Adipocyte (in vitro differentiated cells): ENCODE data around the gene ENTHD1.

Experiments
- DNase-seq: peaks from one replicate; pipeline ENCODE4 v3.0.0-alpha.2; 2015; ENCODE audit warnings: low read depth
- H3K27me3 ChIP-seq: replicated peaks from 2 replicates; pipeline ENCODE4 v1.7.0; 2013; ENCODE audit warnings: mild to moderate bottlenecking, low read length, moderate library complexity; ENCODE audit not compliant: control insufficient read depth, insufficient read depth
- H3K36me3 ChIP-seq: 2 replicates; pipeline ENCODE4 v1.7.0; 2013; ENCODE audit warnings: low read length, mild to moderate bottlenecking, moderate library complexity; ENCODE audit not compliant: control insufficient read depth, insufficient read depth, severe bottlenecking
- H3K4me1 ChIP-seq: 2 replicates; pipeline ENCODE4 v1.7.0; 2013; ENCODE audit warnings: mild to moderate bottlenecking, low read length, moderate library complexity; ENCODE audit not compliant: control insufficient read depth, insufficient read depth
- H3K4me3 ChIP-seq: 2 replicates; pipeline ENCODE4 v1.7.0; 2013; ENCODE audit warnings: mild to moderate bottlenecking, low read length, moderate library complexity
- H3K9ac ChIP-seq: 2 replicates; pipeline ENCODE4 v1.7.0; 2013; ENCODE audit warnings: mild to moderate bottlenecking, low read length, moderate library complexity
- H3K9me3 ChIP-seq: 2 replicates; pipeline ENCODE4 v1.7.0; 2013; ENCODE audit warnings: mild to moderate bottlenecking, low read length, moderate library complexity; ENCODE audit not compliant: control insufficient read depth

Gene ENTHD1

GRCh38 chr22:39776295-39777009 lies 117.1 kb downstream of the ENTHD1 start:
- DNase-seq: no peak
- Histone ChIP-seq H3K9me3 (peaks cover 8% of the 10 kb centered on the region), H3K27me3 (peaks cover 34% of the 10 kb centered on the region), H3K36me3 (no peaks in the 10 kb centered on the region), H3K9ac (no peak overlapping the region), H3K4me3 (no peak overlapping the region), H3K4me1 (no peaks in the 10 kb centered on the region)

GRCh38 chr22:39773976-39774539 lies 119.5 kb downstream of the ENTHD1 start:
- H3K4me1 ChIP-seq: no peaks in the 10 kb centered on the region

GRCh38 chr22:39773503-39773902 lies 120.1 kb downstream of the ENTHD1 start:
- H3K4me1 ChIP-seq: no peaks in the 10 kb centered on the region
- H3K27me3 ChIP-seq: peaks cover 41% of the 10 kb centered on the region
- peaks cover 21% of the 10 kb centered on the region for H3K9me3 ChIP-seq
- H3K4me3 ChIP-seq: no peak overlapping the region
- H3K9ac ChIP-seq: no peak overlapping the region
- no peak for DNase-seq
- H3K36me3 ChIP-seq: no peaks in the 10 kb centered on the region

More at GRCh38 chr22:39773976-39774539, 119.5 kb downstream of the ENTHD1 start:
- Histone ChIP-seq H3K9me3 (peaks cover 21% of the 10 kb centered on the region), H3K9ac (no peak overlapping the region), H3K27me3 (peaks cover 41% of the 10 kb centered on the region), H3K4me3 (no peak overlapping the region), H3K36me3 (no peaks in the 10 kb centered on the region)
- no peak for DNase-seq

- peaks cover 34% of the 10 kb centered on the region for H3K27me3 ChIP-seq
- H3K9me3 ChIP-seq: peaks cover 21% of the 10 kb centered on the region
- no peaks in the 10 kb centered on the region for H3K36me3 ChIP-seq
- H3K4me1 ChIP-seq: no peaks in the 10 kb centered on the region
- DNase-seq: no peak
- no peak overlapping the region for H3K9ac ChIP-seq
- H3K4me3 ChIP-seq: no peak overlapping the region
Observed at GRCh38 chr22:39771486-39771885, 122.1 kb downstream of the ENTHD1 start.

DNA sequence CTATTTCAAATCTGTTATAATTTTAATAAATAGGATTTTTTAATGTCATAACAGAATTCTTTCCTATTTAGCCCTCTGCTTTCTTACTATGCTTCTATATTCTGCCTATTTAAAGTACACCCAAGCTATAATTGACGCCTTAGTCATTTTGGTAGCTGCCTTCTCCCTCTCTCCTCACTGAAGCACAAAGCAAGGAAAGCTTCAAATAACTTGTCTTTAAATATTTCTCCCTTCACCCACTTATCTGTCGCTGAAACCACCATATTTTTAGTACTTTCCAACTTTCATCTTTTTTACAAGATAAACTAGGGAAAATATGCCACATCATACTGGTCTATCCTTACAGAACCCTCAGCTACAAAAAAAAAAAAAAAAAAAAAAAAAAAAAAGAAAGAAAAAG lies 127.9 kb downstream of the ENTHD1 start:
- Histone ChIP-seq H3K9ac (no peak overlapping the region), H3K9me3 (peaks cover 15% of the 10 kb centered on the region), H3K36me3 (no peaks in the 10 kb centered on the region), H3K4me1 (no peaks in the 10 kb centered on the region), H3K27me3 (peaks cover 11% of the 10 kb centered on the region), H3K4me3 (no peak overlapping the region)
- DNase-seq: no peak

- Histone ChIP-seq H3K9ac (no peak overlapping the region), H3K4me3 (no peak overlapping the region), H3K36me3 (no peaks in the 10 kb centered on the region), H3K4me1 (no peaks in the 10 kb centered on the region), H3K9me3 (peaks cover 14% of the 10 kb centered on the region), H3K27me3 (peaks cover 11% of the 10 kb centered on the region)
- DNase-seq: no peak
Observed at GRCh38 chr22:39765046-39765445, 128.5 kb downstream of the ENTHD1 start.

DNA sequence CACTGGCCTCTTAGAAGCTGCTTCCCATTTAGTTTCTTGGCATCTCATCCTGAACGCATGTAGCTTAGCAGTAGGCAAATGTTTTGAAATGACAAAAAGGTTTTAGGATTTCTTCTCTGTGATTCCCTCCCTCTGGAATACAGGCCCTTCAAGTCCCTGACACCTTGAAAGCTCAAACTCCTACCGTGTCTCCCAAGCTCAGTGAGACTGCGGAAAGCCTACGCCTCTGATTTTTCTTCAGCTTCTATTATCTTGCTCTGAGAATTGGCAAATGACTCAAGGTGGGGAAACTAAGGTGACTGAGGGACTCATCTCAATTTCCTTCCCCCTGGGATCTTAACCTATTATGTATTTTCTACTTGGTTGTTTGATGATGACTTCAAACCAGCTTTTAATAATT lies 130.3 kb downstream of the ENTHD1 start:
- peaks cover 12% of the 10 kb centered on the region for H3K9me3 ChIP-seq
- no peaks in the 10 kb centered on the region for H3K36me3 ChIP-seq
- H3K4me3 ChIP-seq: no peak overlapping the region
- H3K4me1 ChIP-seq: no peaks in the 10 kb centered on the region
- DNase-seq: no peak
- peaks cover 5% of the 10 kb centered on the region for H3K27me3 ChIP-seq
- no peak overlapping the region for H3K9ac ChIP-seq

GRCh38 chr22:39750759-39751158 lies 142.8 kb downstream of the ENTHD1 start:
- DNase-seq: no peak
- peaks cover 52% of the 10 kb centered on the region for H3K27me3 ChIP-seq
- no peaks in the 10 kb centered on the region for H3K36me3 ChIP-seq
- H3K4me1 ChIP-seq: no peaks in the 10 kb centered on the region
- no peaks in the 10 kb centered on the region for H3K9me3 ChIP-seq
- H3K4me3 ChIP-seq: no peak overlapping the region
- H3K9ac ChIP-seq: no peak overlapping the region

DNA sequence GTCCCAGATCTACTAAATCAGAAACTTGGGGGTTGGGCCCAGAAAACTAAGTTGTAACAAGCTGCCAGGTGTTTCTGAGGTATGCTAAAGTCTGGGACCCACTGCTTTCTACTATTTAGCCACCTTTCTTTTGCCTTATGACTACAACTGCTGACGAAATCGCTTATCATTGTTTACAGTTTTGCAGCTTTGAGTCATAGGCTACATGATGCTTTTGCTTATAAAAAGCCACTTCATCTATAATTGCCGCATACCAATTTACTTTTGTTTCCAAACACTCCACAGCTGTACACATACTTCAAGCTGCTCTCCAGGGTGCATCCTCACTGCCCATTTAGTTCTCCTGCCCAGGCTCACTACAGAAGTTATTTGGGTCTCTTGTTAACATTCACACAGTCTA lies 144.7 kb downstream of the ENTHD1 start:
- Histone ChIP-seq H3K4me3 (no peak overlapping the region), H3K9me3 (no peaks in the 10 kb centered on the region), H3K36me3 (no peaks in the 10 kb centered on the region), H3K4me1 (no peaks in the 10 kb centered on the region), H3K27me3 (peaks cover 51% of the 10 kb centered on the region), H3K9ac (no peak overlapping the region)
- DNase-seq: peak; percentile 45

- H3K27me3 ChIP-seq: peaks cover 59% of the 10 kb centered on the region
Observed at GRCh38 chr22:39746600-39747262, 146.8 kb downstream of the ENTHD1 start.

GRCh38 chr22:39745789-39746188 lies 147.8 kb downstream of the ENTHD1 start:
- Histone ChIP-seq H3K27me3 (peaks cover 51% of the 10 kb centered on the region), H3K4me1 (no peaks in the 10 kb centered on the region), H3K36me3 (no peaks in the 10 kb centered on the region), H3K4me3 (no peak overlapping the region), H3K9ac (no peak overlapping the region), H3K9me3 (no peaks in the 10 kb centered on the region)
- no peak for DNase-seq

More at GRCh38 chr22:39746600-39747262, 146.8 kb downstream of the ENTHD1 start:
- H3K4me1 ChIP-seq: no peaks in the 10 kb centered on the region
- no peak for DNase-seq
- no peak overlapping the region for H3K4me3 ChIP-seq
- H3K36me3 ChIP-seq: no peaks in the 10 kb centered on the region
- H3K9ac ChIP-seq: no peak overlapping the region
- H3K9me3 ChIP-seq: no peaks in the 10 kb centered on the region
